Neural cell (in vitro differentiated cells): ENCODE measurements around the gene SVOPL. TPM values are rescaled to one million over a fixed set of nuclear protein-coding genes. Genes with fewer than 3 reads are reported as not detected.
"Not testable (repeated sequence)": the region's sequence is repeated elsewhere in the genome, so short reads cannot be mapped to it uniquely, and the experiment has no call there.

Source experiments
- H2AFZ ChIP-seq: fragments of 200-600, 300-800 bp; sonication (generic), shearing (Covaris generic); 2 replicates; pipeline ENCODE4 v1.6.0; 2014; ENCODE audit warnings: low read depth, mild to moderate bottlenecking, antibody characterized with exemption, low read length, moderate library complexity
- H3F3A ChIP-seq: fragments of 200-600 bp; shearing (Covaris generic); 2 replicates; pipeline ENCODE4 v1.6.1; 2016; ENCODE audit warnings: mild to moderate bottlenecking, moderate library complexity, mixed read lengths, antibody characterized with exemption, low read length; ENCODE audit not compliant: insufficient read depth, poor library complexity, severe bottlenecking
- H3K27ac ChIP-seq: fragments of 200-600, 300-800 bp; sonication (generic), shearing (Covaris generic); 2 replicates; pipeline ENCODE4 v1.5.1; 2014; ENCODE audit warnings: mild to moderate bottlenecking, low read length, moderate library complexity
- H3K27me3 ChIP-seq: fragments of 300-800, 200-600 bp; sonication (generic), shearing (Covaris generic); 2 replicates; pipeline ENCODE4 v1.6.0; 2014; ENCODE audit warnings: mild to moderate bottlenecking, low read depth, low read length, moderate library complexity; ENCODE audit not compliant: insufficient read depth
- H3K36me3 ChIP-seq: fragments of 300-800, 200-600 bp; sonication (generic), shearing (Covaris generic); 2 replicates; pipeline ENCODE4 v1.5.1; 2014; ENCODE audit warnings: mild to moderate bottlenecking, antibody characterized with exemption, low read length, moderate library complexity; ENCODE audit not compliant: insufficient read depth
- H3K4me2 ChIP-seq: fragments of 300-800, 200-600 bp; sonication (generic), shearing (Covaris generic); 2 replicates; pipeline ENCODE4 v1.6.0; 2014; ENCODE audit warnings: mild to moderate bottlenecking, low read length
- H3K4me3 ChIP-seq: fragments of 300-800, 200-600 bp; sonication (generic), shearing (Covaris generic); 2 replicates; pipeline ENCODE4 v1.5.1; 2014; ENCODE audit warnings: mild to moderate bottlenecking, low read length, moderate library complexity
- H3K79me2 ChIP-seq: fragments of 200-600 bp; shearing (Covaris generic); replicated peaks from 2 replicates; pipeline ENCODE4 v1.6.0; 2014; ENCODE audit warnings: mild to moderate bottlenecking, low read length, moderate library complexity; ENCODE audit not compliant: insufficient read depth
- H3K9ac ChIP-seq: fragments of 300-800, 200-600 bp; sonication (generic), shearing (Covaris generic); 2 replicates; pipeline ENCODE4 v1.6.1; 2016; ENCODE audit warnings: mild to moderate bottlenecking, low read length, mixed read lengths
- H3K9me2 ChIP-seq: fragments of 200-600 bp; shearing (Covaris generic); 2 replicates; pipeline ENCODE4 v1.6.1; 2016; ENCODE audit warnings: mild to moderate bottlenecking, low read length, mixed read lengths; ENCODE audit not compliant: insufficient read depth
- H3K9me3 ChIP-seq: fragments of 200-600, 300-800 bp; sonication (generic), shearing (Covaris generic); 2 replicates; pipeline ENCODE4 v1.6.1; 2016; ENCODE audit warnings: mild to moderate bottlenecking, mixed run types, low read length, moderate library complexity, mixed read lengths
- H4K20me1 ChIP-seq: fragments of 200-600 bp; shearing (Covaris generic); 2 replicates; pipeline ENCODE4 v1.6.1; 2016; ENCODE audit warnings: mild to moderate bottlenecking, mixed run types; ENCODE audit not compliant: insufficient read depth
- CTCF ChIP-seq: fragments of 450-650 bp; IDR thresholded peaks from 2 replicates; pipeline ENCODE4 v1.5.1; 2014; ENCODE audit warnings: antibody characterized with exemption, mild to moderate bottlenecking, moderate library complexity; ENCODE audit not compliant: poor library complexity, severe bottlenecking
- EP300 ChIP-seq: fragments of 450-650 bp; conservative IDR thresholded peaks from 2 replicates; pipeline ENCODE4 v1.6.1; 2014; ENCODE audit warnings: antibody characterized with exemption, mild to moderate bottlenecking, moderate library complexity; ENCODE audit not compliant: poor library complexity, severe bottlenecking
- EZH2 ChIP-seq: fragments of 200-600, 300-800 bp; shearing (Covaris generic), sonication (generic); IDR thresholded peaks from 2 replicates; pipeline ENCODE4 v1.6.1; 2014; ENCODE audit warnings: antibody characterized with exemption, low read length, borderline replicate concordance, mild to moderate bottlenecking; ENCODE audit not compliant: insufficient read depth, poor library complexity, severe bottlenecking
- MXI1 ChIP-seq: fragments of 450-650 bp; conservative IDR thresholded peaks from 2 replicates; pipeline ENCODE4 v1.6.1; 2014; ENCODE audit warnings: antibody characterized with exemption, mild to moderate bottlenecking; ENCODE audit not compliant: poor library complexity, severe bottlenecking
- POLR2AphosphoS5 ChIP-seq: IDR thresholded peaks from 2 replicates; pipeline ENCODE4 v1.6.1; 2012
- RAD21 ChIP-seq: fragments of 450-650 bp; conservative IDR thresholded peaks from 2 replicates; pipeline ENCODE4 v1.6.1; 2014; ENCODE audit warnings: antibody characterized with exemption, mild to moderate bottlenecking, moderate library complexity
- REST ChIP-seq: IDR thresholded peaks from 2 replicates; pipeline ENCODE4 v1.6.1; 2012; ENCODE audit warnings: borderline replicate concordance
- SMC3 ChIP-seq: fragments of 450-650 bp; conservative IDR thresholded peaks from 2 replicates; pipeline ENCODE4 v1.6.1; 2014; ENCODE audit warnings: antibody characterized with exemption, mild to moderate bottlenecking, moderate library complexity; ENCODE audit not compliant: poor library complexity
- TAF1 ChIP-seq: IDR thresholded peaks from 2 replicates; pipeline ENCODE4 v1.6.1; 2012; ENCODE audit warnings: low read depth
- polyA plus RNA-seq: library from polyadenylated mRNA; depleted of rRNA; stranded (reverse); fragments of >200 nt; gene quantifications from 2 replicates; pipeline ENCODE4 v1.2.3, GENCODE V29; 2014

Gene SVOPL
- polyA plus RNA-seq, 1 donor from 2014 or later = 0.93 TPM

- no peak for TF ChIP-seq RAD21
- TF ChIP-seq SMC3 = no peak
- no peak for TF ChIP-seq MXI1
- TF ChIP-seq EZH2 = no peak
- no peak for TF ChIP-seq EP300
- TF ChIP-seq TAF1 = no peak
- no peak overlapping the region for H2AFZ ChIP-seq
These were observed 2.9 kb downstream of the SVOPL start for GRCh38 chr7:138698281-138698680.

GRCh38 chr7:138697535-138698182, 3.5 kb downstream of the SVOPL start:
- no peaks in the 10 kb centered on the region for H3K9me3 ChIP-seq
- H3K9me2 ChIP-seq = no peaks in the 10 kb centered on the region
- no peak overlapping the region for H3K27ac ChIP-seq
- H3F3A ChIP-seq = no peaks in the 10 kb centered on the region
- H3K4me3 ChIP-seq = no peak overlapping the region
- TF ChIP-seq EZH2 = no peak
- TF ChIP-seq SMC3 = no peak
- TF ChIP-seq TAF1 = no peak
- no peak for TF ChIP-seq RAD21
- no peak for TF ChIP-seq CTCF
- no peak for TF ChIP-seq EP300
- no peak for TF ChIP-seq POLR2AphosphoS5
- no peak for TF ChIP-seq REST
- no peak for TF ChIP-seq MXI1
- no peak overlapping the region for H2AFZ ChIP-seq
- no peak overlapping the region for H3K9ac ChIP-seq
- no peaks in the 10 kb centered on the region for H4K20me1 ChIP-seq
- no peaks in the 10 kb centered on the region for H3K27me3 ChIP-seq
- no peaks in the 10 kb centered on the region for H3K79me2 ChIP-seq
- no peak overlapping the region for H3K4me2 ChIP-seq
- no peaks in the 10 kb centered on the region for H3K36me3 ChIP-seq

More at GRCh38 chr7:138698281-138698680, 2.9 kb downstream of the SVOPL start:
- Histone ChIP-seq H3K4me3 (no peak overlapping the region), H3K79me2 (no peaks in the 10 kb centered on the region), H3K4me2 (no peak overlapping the region), H3K9me3 (no peaks in the 10 kb centered on the region), H3K27me3 (no peaks in the 10 kb centered on the region), H3K9ac (no peak overlapping the region), H3K9me2 (no peaks in the 10 kb centered on the region), H3F3A (no peaks in the 10 kb centered on the region), H4K20me1 (no peaks in the 10 kb centered on the region), H3K36me3 (no peaks in the 10 kb centered on the region), H3K27ac (no peak overlapping the region)

GRCh38 chr7:138695776-138696175, 5.4 kb downstream of the SVOPL start:
- H3K4me3 ChIP-seq, H3K27ac ChIP-seq, H3K9me2 ChIP-seq, H3K4me2 ChIP-seq, H3K79me2 ChIP-seq, H2AFZ ChIP-seq, H3K36me3 ChIP-seq, H3K27me3 ChIP-seq, H3K9me3 ChIP-seq, H3F3A ChIP-seq, H3K9ac ChIP-seq, H4K20me1 ChIP-seq: not testable (repeated sequence)
